Measurements from ENCODE around the gene PDK2. TPM values are rescaled to one million over a fixed set of nuclear protein-coding genes. Genes with fewer than 3 reads are reported as not detected.

PDK2 gene
- total and polyA plus RNA-seq, 10 of the 15 experiments (the other 5 are each of a cell fraction or from before 2014, with no cell fraction given), result 0.98 to 22.6 (median 12.3) TPM

- TF ChIP-seq GABPA (IDR thresholded peaks at IDR 0.05; ENCODE audit: low read depth), result no peak
- TF ChIP-seq, protein P1, sequence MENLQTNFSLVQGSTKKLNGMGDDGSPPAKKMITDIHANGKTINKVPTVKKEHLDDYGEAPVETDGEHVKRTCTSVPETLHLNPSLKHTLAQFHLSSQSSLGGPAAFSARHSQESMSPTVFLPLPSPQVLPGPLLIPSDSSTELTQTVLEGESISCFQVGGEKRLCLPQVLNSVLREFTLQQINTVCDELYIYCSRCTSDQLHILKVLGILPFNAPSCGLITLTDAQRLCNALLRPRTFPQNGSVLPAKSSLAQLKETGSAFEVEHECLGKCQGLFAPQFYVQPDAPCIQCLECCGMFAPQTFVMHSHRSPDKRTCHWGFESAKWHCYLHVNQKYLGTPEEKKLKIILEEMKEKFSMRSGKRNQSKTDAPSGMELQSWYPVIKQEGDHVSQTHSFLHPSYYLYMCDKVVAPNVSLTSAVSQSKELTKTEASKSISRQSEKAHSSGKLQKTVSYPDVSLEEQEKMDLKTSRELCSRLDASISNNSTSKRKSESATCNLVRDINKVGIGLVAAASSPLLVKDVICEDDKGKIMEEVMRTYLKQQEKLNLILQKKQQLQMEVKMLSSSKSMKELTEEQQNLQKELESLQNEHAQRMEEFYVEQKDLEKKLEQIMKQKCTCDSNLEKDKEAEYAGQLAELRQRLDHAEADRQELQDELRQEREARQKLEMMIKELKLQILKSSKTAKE (IDR thresholded peaks at IDR 0.05; ENCODE audit: low read depth, poor library complexity, severe bottlenecking), result no peak
- TF ChIP-seq BHLHE40 (IDR thresholded peaks at IDR 0.05; ENCODE audit: borderline replicate concordance in 1 of 2, low read depth in 2 of 2, low read length in 1 of 2), result no peak
- no peak for TF ChIP-seq SMAD1 (IDR thresholded peaks at IDR 0.05; ENCODE audit: low read depth, partially characterized antibody)
- no peak for TF ChIP-seq TARDBP (IDR thresholded peaks at IDR 0.05; ENCODE audit: borderline replicate concordance)
- TF ChIP-seq RB1 (IDR thresholded peaks at IDR 0.05; ENCODE audit: borderline replicate concordance), result no peak
- no peak for TF ChIP-seq BACH1 (IDR thresholded peaks at IDR 0.05; ENCODE audit: borderline replicate concordance)
- no peak for TF ChIP-seq ZNF687 (IDR thresholded peaks at IDR 0.05)
- TF ChIP-seq, protein P2, sequence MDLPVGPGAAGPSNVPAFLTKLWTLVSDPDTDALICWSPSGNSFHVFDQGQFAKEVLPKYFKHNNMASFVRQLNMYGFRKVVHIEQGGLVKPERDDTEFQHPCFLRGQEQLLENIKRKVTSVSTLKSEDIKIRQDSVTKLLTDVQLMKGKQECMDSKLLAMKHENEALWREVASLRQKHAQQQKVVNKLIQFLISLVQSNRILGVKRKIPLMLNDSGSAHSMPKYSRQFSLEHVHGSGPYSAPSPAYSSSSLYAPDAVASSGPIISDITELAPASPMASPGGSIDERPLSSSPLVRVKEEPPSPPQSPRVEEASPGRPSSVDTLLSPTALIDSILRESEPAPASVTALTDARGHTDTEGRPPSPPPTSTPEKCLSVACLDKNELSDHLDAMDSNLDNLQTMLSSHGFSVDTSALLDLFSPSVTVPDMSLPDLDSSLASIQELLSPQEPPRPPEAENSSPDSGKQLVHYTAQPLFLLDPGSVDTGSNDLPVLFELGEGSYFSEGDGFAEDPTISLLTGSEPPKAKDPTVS (IDR thresholded peaks at IDR 0.05; ENCODE audit: low read depth, low read length), result no peak
- TF ChIP-seq MTA2 (IDR thresholded peaks at IDR 0.05; ENCODE audit: low read depth), result no peak
- TF ChIP-seq PML (IDR thresholded peaks at IDR 0.05; ENCODE audit: low read length), result no peak
- TF ChIP-seq ETV6 (conservative IDR thresholded peaks at IDR 0.05 in 1 of 2, IDR thresholded peaks at IDR 0.05 in 1 of 2; ENCODE audit: borderline replicate concordance in 1 of 2, low read depth in 1 of 2), result no peak
- no peak for TF ChIP-seq ESRRA (IDR thresholded peaks at IDR 0.05; ENCODE audit: low read length)
- no peak for TF ChIP-seq IKZF2 (IDR thresholded peaks at IDR 0.05)
- TF ChIP-seq, protein P3, sequence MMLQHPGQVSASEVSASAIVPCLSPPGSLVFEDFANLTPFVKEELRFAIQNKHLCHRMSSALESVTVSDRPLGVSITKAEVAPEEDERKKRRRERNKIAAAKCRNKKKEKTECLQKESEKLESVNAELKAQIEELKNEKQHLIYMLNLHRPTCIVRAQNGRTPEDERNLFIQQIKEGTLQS (IDR thresholded peaks at IDR 0.05; ENCODE audit: borderline replicate concordance, extremely low read depth, low read depth, low read length), result no peak
- TF ChIP-seq STAT1 (conservative IDR thresholded peaks at IDR 0.05), result no peak
- TF ChIP-seq CEBPB (IDR thresholded peaks at IDR 0.05; ENCODE audit: borderline replicate concordance in 1 of 2, low read depth in 2 of 2, low read length in 2 of 2), result no peak
- no peak for TF ChIP-seq NBN (IDR thresholded peaks at IDR 0.05)
- FAIRE-seq, result no peak
These were observed 5.8 kb downstream of the PDK2 start for GRCh38 chr17:50100921-50101345.

More at GRCh38 chr17:50100921-50101345, 5.8 kb downstream of the PDK2 start:
- Histone ChIP-seq H3K79me2 (ENCODE audit: control insufficient read depth, insufficient read depth, low read length) (no peaks in the 10 kb centered on the region), H3K4me2 (ENCODE audit: control insufficient read depth, insufficient read depth) (no peak overlapping the region), H3K4me1 (ENCODE audit: control insufficient read depth, insufficient read depth, low read length) (peaks cover 9% of the 10 kb centered on the region), H3K4me3 (no peak overlapping the region), H3K27me3 (replicated peaks in 1 of 2; ENCODE audit: control insufficient read depth in 2 of 2, insufficient read depth in 2 of 2, low read length in 1 of 2) (no peaks in the 10 kb centered on the region), H3K9me3 (replicated peaks; ENCODE audit: control insufficient read depth, insufficient read depth, low read length) (no peaks in the 10 kb centered on the region), H3K27ac (ENCODE audit: control insufficient read depth, insufficient read depth) (no peak overlapping the region), H3K9ac (ENCODE audit: control insufficient read depth, insufficient read depth, low read length) (no peak overlapping the region), H4K20me1 (ENCODE audit: control insufficient read depth, insufficient read depth) (no peaks in the 10 kb centered on the region), H3K36me3 (ENCODE audit: control insufficient read depth in 2 of 2, insufficient read depth in 2 of 2, low read length in 1 of 2) (no peaks in the 10 kb centered on the region; a peak in 1 of 4 replicates), H2AFZ (ENCODE audit: control insufficient read depth, low read depth, low read length) (no peak overlapping the region)
- WGBS (ENCODE audit: insufficient coverage, insufficient replicate concordance, low lambda C conversion rate, missing lambda C conversion rate), result 69% methylated on average over 15 of the region's 15 CpGs
- BruUV-seq (replicated peaks), result no TSS peak
- intact Hi-C loops (cut with micrococcal nuclease; ENCODE audit: unreplicated experiment) (no loop called here), in situ Hi-C loops (cut with MboI) (no loop called here)
- ATAC-seq (no peak), DNase-seq (ENCODE audit: low read depth, low spot score) (no peak)
- ChIA-PET CTCF (interaction anchor here (1.1 to 1.8 kb wide), 2 partner anchors 14 kb away, joined by 5 to 10 read pairs; no protein-coding TSS in a partner anchor), SMC1A (ENCODE audit: uncharacterized antibody, unreplicated experiment) (no interaction called here), RAD21 (ENCODE audit: unreplicated experiment) (no interaction called here), POLR2A (no interaction called here)
